Measurements from ENCODE around the gene GPC3. TPM values are rescaled to one million over a fixed set of nuclear protein-coding genes. Genes with fewer than 3 reads are reported as not detected.

GPC3 gene
- total RNA-seq, 2 donors from 2014 or later: 1.9 to 2.0 TPM

DNA sequence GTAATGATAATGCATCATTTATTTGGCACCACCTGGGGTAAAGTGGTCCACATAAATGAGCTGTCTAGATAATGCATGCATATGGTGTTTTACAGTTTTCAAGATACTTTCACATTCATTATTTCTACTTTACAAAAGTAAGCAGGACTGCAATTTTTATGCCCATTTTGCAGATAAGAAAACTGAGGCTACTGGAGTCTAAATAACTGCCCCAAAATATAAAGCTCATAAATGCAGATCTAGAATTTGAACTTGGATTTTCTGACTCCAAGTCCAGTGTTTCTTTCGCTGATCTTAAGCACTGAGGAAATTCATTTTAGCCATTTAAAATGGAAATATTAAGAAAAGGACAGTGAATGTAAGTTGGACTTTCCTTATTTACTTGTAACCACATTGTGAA lies 36.5 kb downstream of the GPC3 start:
- Histone ChIP-seq H3K9ac (ENCODE audit: low read depth in 2 of 2, low read length in 2 of 2) (no peak overlapping the region), H3K27me3 (no peaks in the 10 kb centered on the region), H3K27ac (no peak overlapping the region), H3K36me3 (no peaks in the 10 kb centered on the region), H3K4me1 (no peaks in the 10 kb centered on the region), H3K9me3 (no peaks in the 10 kb centered on the region), H3K4me3 (no peak overlapping the region)
- TF ChIP-seq, protein P1, sequence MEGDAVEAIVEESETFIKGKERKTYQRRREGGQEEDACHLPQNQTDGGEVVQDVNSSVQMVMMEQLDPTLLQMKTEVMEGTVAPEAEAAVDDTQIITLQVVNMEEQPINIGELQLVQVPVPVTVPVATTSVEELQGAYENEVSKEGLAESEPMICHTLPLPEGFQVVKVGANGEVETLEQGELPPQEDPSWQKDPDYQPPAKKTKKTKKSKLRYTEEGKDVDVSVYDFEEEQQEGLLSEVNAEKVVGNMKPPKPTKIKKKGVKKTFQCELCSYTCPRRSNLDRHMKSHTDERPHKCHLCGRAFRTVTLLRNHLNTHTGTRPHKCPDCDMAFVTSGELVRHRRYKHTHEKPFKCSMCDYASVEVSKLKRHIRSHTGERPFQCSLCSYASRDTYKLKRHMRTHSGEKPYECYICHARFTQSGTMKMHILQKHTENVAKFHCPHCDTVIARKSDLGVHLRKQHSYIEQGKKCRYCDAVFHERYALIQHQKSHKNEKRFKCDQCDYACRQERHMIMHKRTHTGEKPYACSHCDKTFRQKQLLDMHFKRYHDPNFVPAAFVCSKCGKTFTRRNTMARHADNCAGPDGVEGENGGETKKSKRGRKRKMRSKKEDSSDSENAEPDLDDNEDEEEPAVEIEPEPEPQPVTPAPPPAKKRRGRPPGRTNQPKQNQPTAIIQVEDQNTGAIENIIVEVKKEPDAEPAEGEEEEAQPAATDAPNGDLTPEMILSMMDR (IDR thresholded peaks at IDR 0.05): no peak
- intact Hi-C loops (cut with DNase I): no loop called here
- no peak for DNase-seq

DNA sequence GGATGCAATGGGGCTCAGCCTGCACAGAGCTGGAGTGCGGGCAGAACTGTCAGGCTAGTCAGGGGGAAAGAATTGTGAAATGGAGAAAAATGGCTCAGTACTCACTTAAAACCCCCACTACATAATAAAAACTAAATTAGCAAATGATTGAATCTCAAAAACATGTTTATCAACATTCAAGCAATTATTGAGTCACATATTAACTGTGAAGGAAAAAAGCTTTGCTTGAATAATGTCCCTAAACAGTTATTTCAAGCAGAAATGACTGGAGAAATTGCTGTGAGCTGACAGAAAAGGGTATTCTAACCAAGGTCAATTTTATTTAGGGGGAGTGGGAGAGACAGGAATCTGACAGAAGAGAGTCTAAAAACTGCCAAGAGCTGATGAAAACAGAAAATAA lies 37.4 kb downstream of the GPC3 start:
- Histone ChIP-seq H3K27me3 (no peaks in the 10 kb centered on the region), H3K9me3 (no peaks in the 10 kb centered on the region), H3K4me1 (no peaks in the 10 kb centered on the region), H3K9ac (ENCODE audit: low read depth in 2 of 2, low read length in 2 of 2) (no peak overlapping the region), H3K27ac (no peak overlapping the region), H3K36me3 (no peaks in the 10 kb centered on the region), H3K4me3 (no peak overlapping the region)
- no peak for DNase-seq
- TF ChIP-seq, protein P1 (IDR thresholded peaks at IDR 0.05): no peak
- intact Hi-C loops (cut with DNase I): no loop called here

DNA sequence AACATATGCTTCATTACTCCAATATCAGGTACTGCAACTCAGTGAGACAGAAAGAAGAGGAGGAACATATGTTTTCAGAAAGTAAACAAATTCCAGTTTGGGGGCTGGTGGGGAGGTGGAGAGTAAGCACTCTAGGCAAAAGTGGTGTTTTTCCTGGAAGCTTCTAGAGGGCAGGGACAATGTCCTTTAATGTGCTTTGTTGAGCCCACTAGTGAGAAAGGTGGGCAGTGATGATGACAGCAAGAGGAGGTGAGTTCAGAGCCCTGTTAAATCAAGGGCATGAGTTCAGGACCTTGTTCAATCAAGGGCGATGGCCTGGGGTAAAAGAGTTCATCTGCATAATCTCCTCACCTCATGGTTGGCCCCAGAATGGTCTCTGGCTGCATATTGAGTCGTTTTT lies 38.4 kb downstream of the GPC3 start:
- TF ChIP-seq, protein P1 (IDR thresholded peaks at IDR 0.05): no peak
- DNase-seq: no peak
- no peaks in the 10 kb centered on the region for H3K9me3 ChIP-seq
- H3K27ac ChIP-seq: no peak overlapping the region
- H3K4me3 ChIP-seq: no peak overlapping the region
- H3K27me3 ChIP-seq: no peaks in the 10 kb centered on the region
- no peak overlapping the region for H3K9ac ChIP-seq (ENCODE audit: low read depth in 2 of 2, low read length in 2 of 2)
- intact Hi-C loops (cut with DNase I): no loop called here
- H3K36me3 ChIP-seq: no peaks in the 10 kb centered on the region
- no peaks in the 10 kb centered on the region for H3K4me1 ChIP-seq

DNA sequence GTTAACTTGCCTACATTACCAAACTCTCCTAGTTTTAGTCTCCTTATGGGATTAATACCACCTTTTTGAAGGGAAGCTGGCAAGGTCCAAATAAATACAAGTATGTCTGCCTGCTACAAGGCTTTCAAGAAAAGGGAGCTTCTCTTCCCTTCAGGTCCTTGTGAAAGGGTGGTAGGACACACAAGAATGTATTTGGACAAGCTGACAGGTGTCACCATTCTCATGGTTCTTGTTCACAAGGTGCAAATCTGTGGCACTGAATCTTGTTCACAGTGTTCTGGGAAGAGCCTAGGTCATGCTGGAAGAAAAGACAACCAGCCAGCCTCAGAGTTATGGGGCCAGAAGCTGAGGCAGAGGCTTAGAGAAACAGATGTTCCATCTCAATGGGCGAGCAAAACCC lies 41.9 kb downstream of the GPC3 start:
- no peak overlapping the region for H3K27ac ChIP-seq
- H3K4me3 ChIP-seq: no peak overlapping the region
- H3K9me3 ChIP-seq: no peaks in the 10 kb centered on the region
- no peaks in the 10 kb centered on the region for H3K36me3 ChIP-seq
- H3K27me3 ChIP-seq: no peaks in the 10 kb centered on the region
- no peak overlapping the region for H3K9ac ChIP-seq (ENCODE audit: low read depth in 2 of 2, low read length in 2 of 2)
- intact Hi-C loops (cut with DNase I): no loop called here
- DNase-seq: no peak
- TF ChIP-seq, protein P1 (IDR thresholded peaks at IDR 0.05): no peak
- no peaks in the 10 kb centered on the region for H3K4me1 ChIP-seq

DNA sequence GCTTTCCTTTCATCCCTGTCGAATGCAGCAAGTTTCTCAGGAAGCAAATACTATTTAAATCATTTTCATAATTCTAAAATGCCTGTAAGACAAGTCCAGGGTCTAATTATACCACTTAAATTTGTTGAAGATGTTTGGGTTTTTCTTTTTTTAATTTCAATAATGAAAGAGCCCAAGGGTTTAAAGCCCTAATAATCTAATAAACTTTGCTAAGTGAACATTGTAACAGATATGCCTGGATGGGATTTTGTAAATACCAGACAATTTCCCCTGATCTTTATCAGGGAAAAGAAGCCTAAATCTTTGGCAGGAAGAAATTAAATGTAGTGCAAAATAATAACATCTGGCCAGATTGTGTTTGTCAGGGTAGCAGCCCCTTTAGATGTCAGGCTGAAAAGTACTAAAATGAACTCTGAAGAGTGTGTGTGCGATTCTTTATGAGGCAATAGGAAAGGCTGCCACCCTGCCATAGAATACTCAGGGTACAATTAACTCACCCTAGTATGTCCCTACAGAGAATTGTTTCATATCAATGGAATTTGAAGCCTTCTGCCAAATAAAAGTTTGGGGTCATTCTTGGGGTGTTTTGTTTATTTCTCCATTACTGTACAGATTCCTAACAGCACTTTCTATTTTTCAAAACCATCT lies 45.6 kb downstream of the GPC3 start:
- no peak overlapping the region for H3K4me3 ChIP-seq
- no peaks in the 10 kb centered on the region for H3K27me3 ChIP-seq
- H3K36me3 ChIP-seq: no peaks in the 10 kb centered on the region
- TF ChIP-seq, protein P1 (IDR thresholded peaks at IDR 0.05): no peak
- no peak overlapping the region for H3K9ac ChIP-seq (ENCODE audit: low read depth in 2 of 2, low read length in 2 of 2)
- no peaks in the 10 kb centered on the region for H3K4me1 ChIP-seq
- no peak for DNase-seq
- H3K27ac ChIP-seq: no peak overlapping the region
- H3K9me3 ChIP-seq: no peaks in the 10 kb centered on the region
- intact Hi-C loops (cut with DNase I): no loop called here
